DOHH2 (cell line): Measurements from ENCODE around the gene PREX1.

Source experiments
- EZH2phosphoT487 ChIP-seq: fragments of 200-600 bp; sonication (generic); IDR thresholded peaks from 2 replicates; pipeline ENCODE4 v1.6.1; 2017; ENCODE audit warnings: borderline replicate concordance, mild to moderate bottlenecking, antibody characterized with exemption, low read length, moderate library complexity, mixed read lengths
- TF ChIP-seq, protein P1 (sequence below): fragments of 200-600 bp; sonication (generic); IDR thresholded peaks from one replicate; pipeline ENCODE4 v1.5.1; 2014; ENCODE audit warnings: antibody characterized with exemption, mild to moderate bottlenecking, low read depth, low read length; ENCODE audit not compliant: poor library complexity, severe bottlenecking

DNA sequence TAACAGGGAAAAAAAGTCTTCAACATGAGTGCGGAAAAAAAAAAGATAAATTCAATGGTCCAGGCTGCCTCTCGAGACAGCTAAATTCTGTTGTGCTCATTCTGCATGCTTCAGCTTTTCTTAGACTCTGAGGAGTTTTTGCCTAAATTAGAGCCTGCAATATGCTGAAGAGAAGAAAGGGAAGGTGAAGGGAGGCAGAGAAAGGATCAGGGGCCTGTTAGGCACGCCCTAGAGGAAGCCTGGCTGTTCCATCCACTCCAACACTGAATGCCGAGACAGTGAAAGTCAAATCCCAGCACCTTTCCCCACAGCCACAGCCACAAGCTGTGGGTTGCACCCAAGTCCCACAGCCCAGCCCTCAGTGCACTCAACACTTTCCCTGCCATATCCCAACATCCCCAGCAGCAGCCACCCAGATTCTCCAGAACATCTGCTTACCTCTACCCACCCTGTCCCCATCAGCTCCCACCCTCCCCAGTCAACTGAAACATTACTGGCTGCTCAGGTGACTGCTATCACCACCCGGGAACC lies 37.3 kb downstream of the PREX1 start:
- TF ChIP-seq, protein P1, sequence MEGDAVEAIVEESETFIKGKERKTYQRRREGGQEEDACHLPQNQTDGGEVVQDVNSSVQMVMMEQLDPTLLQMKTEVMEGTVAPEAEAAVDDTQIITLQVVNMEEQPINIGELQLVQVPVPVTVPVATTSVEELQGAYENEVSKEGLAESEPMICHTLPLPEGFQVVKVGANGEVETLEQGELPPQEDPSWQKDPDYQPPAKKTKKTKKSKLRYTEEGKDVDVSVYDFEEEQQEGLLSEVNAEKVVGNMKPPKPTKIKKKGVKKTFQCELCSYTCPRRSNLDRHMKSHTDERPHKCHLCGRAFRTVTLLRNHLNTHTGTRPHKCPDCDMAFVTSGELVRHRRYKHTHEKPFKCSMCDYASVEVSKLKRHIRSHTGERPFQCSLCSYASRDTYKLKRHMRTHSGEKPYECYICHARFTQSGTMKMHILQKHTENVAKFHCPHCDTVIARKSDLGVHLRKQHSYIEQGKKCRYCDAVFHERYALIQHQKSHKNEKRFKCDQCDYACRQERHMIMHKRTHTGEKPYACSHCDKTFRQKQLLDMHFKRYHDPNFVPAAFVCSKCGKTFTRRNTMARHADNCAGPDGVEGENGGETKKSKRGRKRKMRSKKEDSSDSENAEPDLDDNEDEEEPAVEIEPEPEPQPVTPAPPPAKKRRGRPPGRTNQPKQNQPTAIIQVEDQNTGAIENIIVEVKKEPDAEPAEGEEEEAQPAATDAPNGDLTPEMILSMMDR, result no peak
- no peak for TF ChIP-seq EZH2phosphoT487
